Breast epithelium (tissue), 4 donors: Measurements from ENCODE around the gene RDH8. TPM values are rescaled to one million over a fixed set of nuclear protein-coding genes. Genes with fewer than 3 reads are reported as not detected.

ENCODE experiments used
- DNase-seq, 2 donors: peaks; one replicate each; pipeline ENCODE4 v3.0.0-alpha.2; 2019; ENCODE audit warnings: low spot score in 2 of 2
- H3K27ac ChIP-seq, 2 donors: fragments of 200-600 bp; sonication (generic) in 1 of 2; one replicate each; pipeline ENCODE4 v1.5.1; 2016 to 2019; ENCODE audit warnings: mild to moderate bottlenecking in 1 of 2
- H3K27me3 ChIP-seq, 2 donors: fragments of 200-600 bp; sonication (generic) in 1 of 2; one replicate each; pipeline versions ENCODE4 v1.5.1 to v1.6.0; 2017 to 2019; ENCODE audit warnings: control low read depth in 1 of 2, mild to moderate bottlenecking in 1 of 2
- H3K36me3 ChIP-seq: fragments of 200-600 bp; one replicate; pipeline ENCODE4 v1.5.1; 2019
- H3K4me1 ChIP-seq, 2 donors: fragments of 200-600 bp; sonication (generic); one replicate each; pipeline ENCODE4 v1.5.1; 2016 to 2019; ENCODE audit warnings: control low read depth in 1 of 2
- H3K4me3 ChIP-seq, 3 donors: fragments of 200-600 bp; sonication (generic); 1 replicate in 2 of 3; 2 replicates in 1 of 3; pipeline ENCODE4 v1.5.1; 2016 to 2019; ENCODE audit warnings: mild to moderate bottlenecking in 3 of 3, moderate library complexity in 2 of 3
- H3K9me3 ChIP-seq, 2 donors: fragments of 200-600 bp; sonication (generic) in 1 of 2; one replicate each; pipeline ENCODE4 v1.5.1; 2016 to 2019; ENCODE audit warnings: control low read depth in 1 of 2
- CTCF ChIP-seq, 3 donors: fragments of 450-650 bp; IDR thresholded peaks; one replicate each; pipeline ENCODE4 v1.5.1; 2016 to 2017; ENCODE audit warnings: antibody characterized with exemption in 3 of 3, mild to moderate bottlenecking in 3 of 3, moderate library complexity in 3 of 3
- POLR2A ChIP-seq: fragments of 450-650 bp; IDR thresholded peaks from one replicate; pipeline ENCODE4 v1.6.1; 2016; ENCODE audit warnings: antibody characterized with exemption, mild to moderate bottlenecking, moderate library complexity
- POLR2AphosphoS5 ChIP-seq, 3 donors: sonication (generic); formaldehyde crosslinking; IDR thresholded peaks; one replicate each; pipeline ENCODE4 v1.6.1; 2017; ENCODE audit warnings: antibody characterized with exemption in 3 of 3
- intact Hi-C: fragments of 100-400 bp; cut with DNase I; formaldehyde crosslinking; loops from one replicate; pipeline ENCODE4 v1.15.1; 2023; ENCODE audit warnings: low total_unique reads
- total RNA-seq, 3 donors: library from RNA; depleted of rRNA; stranded (reverse); fragments of >200 nt; gene quantifications; one replicate each; pipeline ENCODE4 v1.1.0, GENCODE V29; 2016

Gene RDH8
- total RNA-seq, 3 donors from 2014 or later, result not detected

GRCh38 chr19:10008184-10008765 is 5.0 kb upstream of the RDH8 start:
- no peaks in the 10 kb centered on the region for H3K9me3 ChIP-seq
- H3K4me3 ChIP-seq, result peak overlapping the region in 1 of 3 donors; percentile 17
- H3K4me1 ChIP-seq, result peaks cover 0 to 5% of the 10 kb centered on the region in 2 donors
- peak overlapping the region; percentile 77 to 92 for H3K27ac ChIP-seq
- H3K27me3 ChIP-seq, result peaks cover 0 to 54% of the 10 kb centered on the region in 2 donors
- no peak for DNase-seq
- intact Hi-C loops, result no loop called here
- H3K36me3 ChIP-seq, result no peaks in the 10 kb centered on the region
- TF ChIP-seq CTCF (IDR thresholded peaks at IDR 0.05) (no peak), POLR2A (no peak), POLR2AphosphoS5 (IDR thresholded peaks at IDR 0.05) (no peak)

GRCh38 chr19:10009714-10010224 is 3.5 kb upstream of the RDH8 start:
- H3K36me3 ChIP-seq, result no peaks in the 10 kb centered on the region
- H3K4me1 ChIP-seq, result peaks cover 0 to 5% of the 10 kb centered on the region in 2 donors
- peak overlapping the region in 1 of 2 donors; percentile 92 for H3K27ac ChIP-seq
- intact Hi-C loops, result no loop called here
- no peak for DNase-seq
- peak overlapping the region; percentile 51 to 63 (median 62) for H3K4me3 ChIP-seq
- H3K27me3 ChIP-seq, result peaks cover 3 to 64% of the 10 kb centered on the region in 2 donors
- TF ChIP-seq POLR2AphosphoS5 (IDR thresholded peaks at IDR 0.05) (no peak), POLR2A (no peak), CTCF (IDR thresholded peaks at IDR 0.05) (no peak)
- H3K9me3 ChIP-seq, result no peaks in the 10 kb centered on the region

GRCh38 chr19:10010247-10010691 is 3.0 kb upstream of the RDH8 start, which contains the start of gene COL5A3:
Gene COL5A3, minus strand, starts transcription at chr19:10010504. Its CDS starts 119 bp downstream, at chr19:10010385.
- Histone ChIP-seq H3K4me3 (peak within 1 kb of the TSS; percentile 51 to 63 (median 62)), H3K4me1 (peaks cover 0 to 5% of the 10 kb centered on the region in 2 donors), H3K36me3 (no peaks in the 10 kb centered on the region), H3K9me3 (no peaks in the 10 kb centered on the region), H3K27ac (peak within 1 kb of the TSS; percentile 77 to 92), H3K27me3 (peaks cover 3 to 64% of the 10 kb centered on the region in 2 donors)
- DNase-seq, result no peak
- intact Hi-C loops, result no loop called here
- TF ChIP-seq CTCF (IDR thresholded peaks at IDR 0.05), result no peak
- no peak for TF ChIP-seq POLR2AphosphoS5 (IDR thresholded peaks at IDR 0.05)
- no peak for TF ChIP-seq POLR2A

- no peak for TF ChIP-seq POLR2A
- no peak for TF ChIP-seq CTCF (IDR thresholded peaks at IDR 0.05)
- Histone ChIP-seq H3K27ac (no peak overlapping the region), H3K4me1 (peaks cover 0 to 1% of the 10 kb centered on the region in 2 donors), H3K27me3 (peaks cover 3 to 64% of the 10 kb centered on the region in 2 donors), H3K9me3 (no peaks in the 10 kb centered on the region), H3K36me3 (no peaks in the 10 kb centered on the region), H3K4me3 (no peak overlapping the region)
- intact Hi-C loops, result no loop called here
- DNase-seq, result no peak
Observed at GRCh38 chr19:10010939-10011338, 2.3 kb upstream of the RDH8 start.

GRCh38 chr19:10011974-10012373 is 1.3 kb upstream of the RDH8 start:
- Histone ChIP-seq H3K27me3 (peaks cover 3 to 64% of the 10 kb centered on the region in 2 donors), H3K4me3 (no peak overlapping the region)

More at GRCh38 chr19:10011974-10012373, 1.3 kb upstream of the RDH8 start:
- H3K36me3 ChIP-seq, result no peaks in the 10 kb centered on the region
- H3K9me3 ChIP-seq, result no peaks in the 10 kb centered on the region
- H3K27ac ChIP-seq, result no peak overlapping the region
- no peaks in the 10 kb centered on the region for H3K4me1 ChIP-seq
- TF ChIP-seq CTCF (IDR thresholded peaks at IDR 0.05) (no peak), POLR2AphosphoS5 (IDR thresholded peaks at IDR 0.05) (no peak), POLR2A (no peak)
- intact Hi-C loops, result no loop called here
- DNase-seq, result no peak
